ENCODE results near the gene FCER2.
A peak's percentile ranks its signal among the peaks of the same experiment; 100 is the strongest.

The FCER2 gene

GRCh38 chr19:7676376-7676775 is 25.6 kb downstream of the FCER2 start:
- DNase-seq, result no peak

- DNase-seq, result no peak
These were observed 27.6 kb downstream of the FCER2 start for GRCh38 chr19:7674010-7675005.

DNA sequence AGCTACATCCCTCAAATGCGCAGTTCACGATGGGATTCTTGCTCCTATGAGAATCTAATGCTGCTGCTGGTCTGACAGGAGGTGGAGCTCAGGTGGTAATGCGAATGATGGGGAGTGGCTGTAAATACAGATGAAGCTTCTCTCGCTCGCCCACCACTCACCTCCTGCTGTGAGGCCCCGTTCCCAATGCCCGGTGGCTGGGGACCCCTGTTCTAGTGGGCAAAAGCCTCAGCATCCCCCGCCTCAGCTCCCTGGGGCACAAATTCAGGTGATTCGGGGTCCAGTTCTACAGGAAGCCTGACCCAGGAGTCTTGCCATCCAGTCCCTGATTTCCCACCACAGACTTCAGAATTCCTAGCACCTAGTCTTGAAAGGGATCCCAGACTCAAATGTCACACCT is 29.4 kb downstream of the FCER2 start:
- no peak for DNase-seq

- DNase-seq, result no peak
These were observed 31.1 kb downstream of the FCER2 start for GRCh38 chr19:7670790-7671189.

DNA sequence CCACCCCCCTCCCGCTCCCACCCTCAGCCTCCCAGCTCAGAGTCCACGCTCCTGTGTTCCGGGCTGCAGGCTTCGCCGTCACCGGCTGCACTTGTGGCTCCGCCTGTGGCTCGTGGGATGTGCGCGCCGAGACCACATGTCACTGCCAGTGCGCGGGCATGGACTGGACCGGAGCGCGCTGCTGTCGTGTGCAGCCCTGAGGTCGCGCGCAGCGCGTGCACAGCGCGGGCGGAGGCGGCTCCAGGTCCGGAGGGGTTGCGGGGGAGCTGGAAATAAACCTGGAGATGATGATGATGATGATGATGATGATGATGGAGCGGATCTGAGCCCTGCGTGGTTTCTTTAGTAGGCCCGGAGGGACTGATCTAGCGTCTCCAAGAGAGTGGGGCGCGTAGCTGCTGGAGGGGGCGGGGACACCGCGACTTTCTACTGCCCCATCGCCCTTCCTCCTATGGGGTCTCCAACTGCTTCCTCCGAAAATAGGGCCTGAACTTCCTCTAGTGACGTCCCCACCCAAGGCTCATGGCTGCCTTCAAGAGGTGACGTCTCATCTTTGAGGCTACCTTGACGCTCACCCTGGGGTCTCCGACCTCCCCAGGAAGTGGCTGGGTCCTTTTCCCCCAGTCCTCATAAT is 31.7 kb downstream of the FCER2 start:
- no peak for DNase-seq

DNA sequence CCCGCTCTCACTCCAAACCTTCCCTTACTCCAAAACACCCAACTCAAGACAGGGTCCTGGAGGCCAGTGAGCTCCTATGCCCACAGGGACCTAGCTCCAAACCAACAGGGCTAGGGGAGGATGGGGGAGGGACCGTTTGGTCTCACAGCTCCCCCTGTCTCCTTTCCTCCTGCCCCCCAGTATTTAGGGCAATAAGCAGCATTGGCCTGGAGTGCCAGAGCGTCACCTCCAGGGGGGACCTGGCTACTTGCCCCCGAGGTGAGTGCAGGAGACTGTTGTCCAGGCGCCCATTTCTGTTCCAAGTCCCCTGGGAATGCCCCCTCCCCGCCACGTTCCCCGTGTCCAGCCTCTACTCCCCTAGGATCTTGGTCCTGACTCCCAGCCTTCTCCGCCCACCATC is 32.3 kb downstream of the FCER2 start:
- DNase-seq, result no peak

- no peak for DNase-seq
These were observed 33.1 kb downstream of the FCER2 start, which contains the start of gene RETN for GRCh38 chr19:7668842-7669241. TSS of gene RETN (plus strand) at chr19:7669049. CDS start at chr19:7669327, 278 bp downstream.

DNA sequence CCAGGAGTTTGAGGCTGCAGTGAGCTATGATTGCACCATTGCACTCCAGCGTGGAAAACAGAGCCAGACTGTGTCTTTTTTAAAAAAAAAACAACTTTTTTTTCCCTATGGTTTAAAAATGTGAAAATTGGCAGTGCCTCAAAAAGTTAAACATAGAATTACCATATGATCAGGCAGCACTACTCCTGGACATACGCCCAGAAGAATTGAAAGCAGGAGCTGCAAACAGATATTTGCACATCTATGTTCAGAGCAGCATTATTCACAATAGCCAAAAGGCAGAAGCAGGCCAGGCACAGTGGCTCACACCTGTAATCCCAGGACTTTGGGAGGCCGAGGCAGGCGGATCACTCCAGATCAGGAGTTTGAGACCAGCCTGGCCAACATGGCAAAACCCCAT is 36.9 kb downstream of the FCER2 start:
- DNase-seq, result no peak

GRCh38 chr19:7663706-7664105 is 38.2 kb downstream of the FCER2 start:
- DNase-seq, result no peak

- DNase-seq, result no peak
These were observed 39.3 kb downstream of the FCER2 start for GRCh38 chr19:7662657-7663056.

DNA sequence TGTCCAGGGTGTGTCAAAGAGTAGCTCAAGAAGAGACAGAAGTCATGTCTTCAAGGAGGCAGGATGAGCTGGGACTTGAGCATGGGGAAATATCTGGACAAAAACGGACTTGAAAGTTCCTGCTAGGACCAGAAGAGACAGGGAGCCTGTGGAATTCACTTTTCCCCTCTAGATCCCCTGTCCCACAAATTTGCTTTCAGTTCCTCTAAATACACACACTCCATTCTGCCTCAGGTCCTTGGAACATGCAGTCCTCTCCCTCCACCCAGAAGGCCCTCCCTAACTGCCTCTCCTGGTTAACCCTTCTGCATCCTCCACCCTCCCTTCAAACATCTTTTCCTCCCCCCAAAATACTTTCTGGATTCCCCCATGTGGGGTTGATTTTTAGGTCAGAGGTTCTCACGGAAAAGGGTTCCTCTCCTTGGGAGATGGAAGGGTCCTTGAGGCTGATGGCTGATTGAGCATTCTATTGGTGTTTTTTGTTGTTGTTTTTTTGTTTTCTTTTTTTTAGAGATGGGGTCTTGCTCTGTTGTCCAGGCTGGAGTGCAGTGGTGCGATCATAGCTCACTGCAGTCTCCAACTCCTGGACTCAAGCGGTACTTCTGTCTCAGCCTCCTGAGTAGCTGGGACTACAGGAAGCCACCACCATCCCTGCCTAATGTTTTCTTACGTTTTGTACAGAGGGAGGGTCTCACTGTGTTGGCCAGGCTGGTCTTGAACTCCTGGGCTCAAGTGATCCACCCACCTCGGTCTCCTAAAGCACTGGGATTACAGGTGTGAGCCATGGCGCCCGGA is 40.0 kb downstream of the FCER2 start:
- no peak for DNase-seq

GRCh38 chr19:7658219-7658686 is 43.7 kb downstream of the FCER2 start:
- DNase-seq, result peak; percentile 62

- DNase-seq, result no peak
These were observed 44.7 kb downstream of the FCER2 start for GRCh38 chr19:7657131-7657751.

GRCh38 chr19:7655581-7655980 is 46.4 kb downstream of the FCER2 start:
- DNase-seq, result no peak

GRCh38 chr19:7654401-7654800 is 47.5 kb downstream of the FCER2 start:
- no peak for DNase-seq

GRCh38 chr19:7652061-7652641 is 49.8 kb downstream of the FCER2 start:
- peak; percentile 88 for DNase-seq

DNA sequence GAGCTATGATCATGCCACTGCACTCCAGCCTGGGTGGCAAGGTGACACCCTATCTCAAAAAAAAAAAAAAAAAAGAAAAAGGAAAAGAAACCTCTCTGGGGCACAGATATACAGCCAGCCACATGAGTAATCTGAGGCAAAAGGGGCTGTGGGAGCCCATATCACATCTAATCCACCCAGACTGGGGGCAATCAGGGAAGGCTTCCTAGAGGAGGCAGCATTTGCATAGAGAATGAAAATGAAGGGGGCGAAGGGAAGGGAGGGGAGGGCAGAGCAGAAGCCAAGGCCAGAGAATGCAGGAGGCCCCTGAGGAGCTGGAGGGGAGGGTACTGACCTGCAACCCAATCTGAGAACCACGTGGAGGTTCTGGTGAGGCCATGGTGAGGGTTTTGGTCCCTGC is 51.8 kb downstream of the FCER2 start:
- DNase-seq, result no peak

- no peak for DNase-seq
These were observed 53.5 kb downstream of the FCER2 start for GRCh38 chr19:7648265-7649014.

- no peak for DNase-seq
These were observed 54.8 kb downstream of the FCER2 start for GRCh38 chr19:7647156-7647555.

GRCh38 chr19:7646426-7646700 is 55.6 kb downstream of the FCER2 start:
- no peak for DNase-seq

DNA sequence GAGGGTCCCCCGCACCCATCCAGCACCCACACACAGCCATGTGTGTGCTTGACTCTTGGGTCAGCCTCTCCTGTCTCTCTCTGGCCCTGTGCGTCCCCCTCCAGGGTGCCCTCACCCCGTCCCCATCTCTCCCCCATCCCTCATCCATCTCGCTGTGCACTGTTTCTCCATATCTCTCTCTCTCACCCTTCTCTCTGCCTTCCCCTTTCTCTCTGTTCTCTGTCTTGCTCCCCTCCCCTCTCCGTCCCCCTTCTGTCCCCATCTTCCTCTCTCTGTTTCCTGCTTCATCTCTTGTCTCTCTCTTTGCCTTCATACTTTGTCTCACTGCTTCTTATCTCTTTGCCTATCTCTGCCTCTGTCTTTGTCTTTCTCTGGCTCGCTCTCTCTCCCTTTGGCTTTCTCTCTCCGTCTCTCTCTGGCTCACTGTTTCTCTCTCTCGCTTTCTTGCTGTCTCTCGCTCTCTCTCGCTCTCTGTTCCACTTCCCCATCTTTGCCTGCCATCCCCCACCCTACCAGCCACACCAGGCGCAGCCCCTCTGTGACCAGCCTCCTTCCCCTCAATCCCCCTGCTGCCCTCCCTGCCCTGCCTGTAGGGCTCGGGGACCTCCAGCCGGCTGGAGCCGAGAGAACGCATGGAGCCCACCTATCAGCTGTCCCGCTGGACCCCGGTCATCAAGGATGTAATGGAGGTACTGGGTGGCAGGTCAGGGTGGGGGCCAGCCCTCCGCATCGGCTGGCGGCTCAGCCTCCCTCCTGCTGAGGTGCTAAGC is 56.1 kb downstream of the FCER2 start:
- no peak for DNase-seq
